Tibial nerve (tissue), 4 donors: Measurements from ENCODE around the gene CLSTN1.

Source experiments
- CTCF ChIP-seq, 5 experiments: fragments of 200-600 bp in 3 of 5; fragments of 450-650 bp in 2 of 5; sonication (generic) in 3 of 5; IDR thresholded peaks; one replicate each; pipeline ENCODE4 v1.5.1; 2016 to 2019; ENCODE audit warnings: antibody characterized with exemption in 5 of 5, mild to moderate bottlenecking in 3 of 5, moderate library complexity in 2 of 5
- EP300 ChIP-seq, 2 donors: sonication (generic); formaldehyde crosslinking; IDR thresholded peaks; one replicate each; pipeline ENCODE4 v1.6.1; 2017; ENCODE audit warnings: antibody characterized with exemption in 2 of 2, mild to moderate bottlenecking in 1 of 2
- POLR2A ChIP-seq, 2 donors: fragments of 450-650 bp; IDR thresholded peaks; one replicate each; pipeline ENCODE4 v1.6.1; 2017; ENCODE audit warnings: antibody characterized with exemption in 2 of 2, mild to moderate bottlenecking in 2 of 2, moderate library complexity in 2 of 2

DNA sequence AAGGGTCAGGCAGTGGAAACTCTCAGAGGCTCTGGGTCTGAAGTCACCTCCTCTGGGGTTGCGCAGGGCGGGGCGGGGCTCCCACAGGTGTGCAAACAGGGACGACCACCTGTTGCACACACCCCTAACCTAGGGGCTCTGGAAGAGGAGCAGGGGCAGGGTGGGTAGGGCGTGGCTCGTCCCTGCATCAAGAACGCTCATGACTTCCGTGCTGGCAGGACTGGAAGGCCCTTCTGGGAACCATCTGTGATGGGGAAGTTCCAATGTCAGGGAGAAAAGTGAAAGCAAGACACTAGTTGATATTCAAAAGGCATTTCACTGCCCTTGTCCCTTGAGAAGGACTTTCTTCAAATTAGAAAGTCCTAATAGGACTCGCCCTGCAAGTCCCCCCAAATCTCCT is 22.1 kb upstream of the CLSTN1 start:
- TF ChIP-seq CTCF (IDR thresholded peaks at IDR 0.05) (no peak), POLR2A (IDR thresholded peaks at IDR 0.05) (no peak), EP300 (IDR thresholded peaks at IDR 0.05) (no peak)
